ENCODE measurements around the gene OR8D4.
"Not testable (repeated sequence)": the region's sequence is repeated elsewhere in the genome, so short reads cannot be mapped to it uniquely, and the experiment has no call there.

OR8D4 gene

DNA sequence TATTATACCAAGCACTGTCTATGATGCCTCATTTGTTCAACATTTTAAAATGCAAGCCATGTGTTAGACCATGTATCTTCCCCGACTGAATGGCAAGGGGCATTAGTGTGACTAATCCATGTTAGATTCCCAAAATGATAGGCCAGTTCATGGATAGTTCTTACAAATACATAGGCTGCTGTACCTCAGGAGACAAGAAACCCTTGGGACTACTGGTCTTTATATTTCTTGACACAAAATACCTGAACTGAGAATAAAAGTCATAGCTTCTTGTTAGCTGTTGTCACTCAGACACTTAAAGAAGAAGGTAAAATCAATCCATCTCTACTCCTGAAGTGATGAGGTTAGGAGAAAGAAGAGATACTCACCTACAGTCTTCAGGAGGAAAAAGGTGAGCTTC, at the start of gene OR8D4:
Gene OR8D4 (plus strand): TSS at position 301 of the 400 bp plus-strand sequence. CDS start 4,265 bp downstream, outside the sequence.
- H3K9me3 ChIP-seq (ENCODE audit: control insufficient read depth in 1 of 2, low read length in 2 of 2): no peaks in the 10 kb centered on the region
- no peaks in the 10 kb centered on the region for H3K27me3 ChIP-seq (ENCODE audit: low read depth, low read length)
- no peak within 1 kb of the TSS for H3K4me3 ChIP-seq (ENCODE audit: low read depth in 1 of 2, low read length in 2 of 2)
- no peaks in the 10 kb centered on the region for H3K4me1 ChIP-seq (ENCODE audit: control insufficient read depth in 1 of 2, insufficient read depth in 2 of 2, low read length in 2 of 2)
- H3K27ac ChIP-seq (ENCODE audit: low read length): no peak within 1 kb of the TSS
- no peaks in the 10 kb centered on the region for H3K36me3 ChIP-seq (ENCODE audit: control insufficient read depth in 1 of 2, insufficient read depth in 2 of 2, low read length in 2 of 2)

GRCh38 chr11:123852321-123852720, 49.6 kb upstream of the OR8D4 start:
- Histone ChIP-seq H3K36me3 (ENCODE audit: control insufficient read depth in 1 of 2, insufficient read depth in 2 of 2, low read length in 2 of 2) (no peaks in the 10 kb centered on the region), H3K27me3 (ENCODE audit: low read depth, low read length) (no peaks in the 10 kb centered on the region), H3K4me1 (ENCODE audit: control insufficient read depth in 1 of 2, insufficient read depth in 2 of 2, low read length in 2 of 2) (no peaks in the 10 kb centered on the region), H3K27ac (ENCODE audit: low read length) (no peak overlapping the region), H3K4me3 (ENCODE audit: low read depth in 1 of 2, low read length in 2 of 2) (no peak overlapping the region), H3K9me3 (ENCODE audit: control insufficient read depth in 1 of 2, low read length in 2 of 2) (no peaks in the 10 kb centered on the region)

GRCh38 chr11:123853038-123853437, 48.9 kb upstream of the OR8D4 start:
- no peaks in the 10 kb centered on the region for H3K4me1 ChIP-seq (ENCODE audit: control insufficient read depth in 1 of 2, insufficient read depth in 2 of 2, low read length in 2 of 2)
- H3K36me3 ChIP-seq (ENCODE audit: control insufficient read depth in 1 of 2, insufficient read depth in 2 of 2, low read length in 2 of 2): no peaks in the 10 kb centered on the region
- H3K9me3 ChIP-seq (ENCODE audit: control insufficient read depth in 1 of 2, low read length in 2 of 2): no peaks in the 10 kb centered on the region
- no peak overlapping the region for H3K4me3 ChIP-seq (ENCODE audit: low read depth in 1 of 2, low read length in 2 of 2)
- H3K27me3 ChIP-seq (ENCODE audit: low read depth, low read length): no peaks in the 10 kb centered on the region
- H3K27ac ChIP-seq (ENCODE audit: low read length): no peak overlapping the region

GRCh38 chr11:123856444-123856843, 45.5 kb upstream of the OR8D4 start:
- H3K9me3 ChIP-seq (ENCODE audit: control insufficient read depth in 1 of 2, low read length in 2 of 2): no peaks in the 10 kb centered on the region
- no peaks in the 10 kb centered on the region for H3K27me3 ChIP-seq (ENCODE audit: low read depth, low read length)
- H3K4me1 ChIP-seq (ENCODE audit: control insufficient read depth in 1 of 2, insufficient read depth in 2 of 2, low read length in 2 of 2): no peaks in the 10 kb centered on the region
- no peak overlapping the region for H3K4me3 ChIP-seq (ENCODE audit: low read depth in 1 of 2, low read length in 2 of 2)
- no peaks in the 10 kb centered on the region for H3K36me3 ChIP-seq (ENCODE audit: control insufficient read depth in 1 of 2, insufficient read depth in 2 of 2, low read length in 2 of 2)
- H3K27ac ChIP-seq (ENCODE audit: low read length): no peak overlapping the region

DNA sequence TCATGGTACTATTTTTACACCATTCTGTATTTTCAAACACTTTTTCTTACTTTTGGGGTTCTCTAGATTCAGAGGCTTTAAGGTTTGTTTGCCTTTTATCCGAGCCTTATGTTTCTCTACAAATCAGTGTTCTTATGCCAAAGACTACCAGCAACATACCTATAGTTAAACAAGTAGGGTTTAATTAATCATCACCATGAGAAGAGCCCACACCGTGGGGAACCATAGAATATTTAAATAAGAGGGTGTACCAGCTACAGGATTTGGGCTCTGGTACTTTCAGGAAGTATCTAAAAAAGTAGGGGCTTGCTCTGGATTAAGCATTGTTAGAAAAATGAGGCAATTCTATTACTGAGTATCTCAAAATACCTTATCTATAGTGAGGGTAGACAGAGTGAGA, 42.2 kb upstream of the OR8D4 start:
- H3K9me3 ChIP-seq (ENCODE audit: control insufficient read depth in 1 of 2, low read length in 2 of 2): no peaks in the 10 kb centered on the region
- H3K27me3 ChIP-seq (ENCODE audit: low read depth, low read length): no peaks in the 10 kb centered on the region
- no peaks in the 10 kb centered on the region for H3K4me1 ChIP-seq (ENCODE audit: control insufficient read depth in 1 of 2, insufficient read depth in 2 of 2, low read length in 2 of 2)
- no peak overlapping the region for H3K4me3 ChIP-seq (ENCODE audit: low read depth in 1 of 2, low read length in 2 of 2)
- no peak overlapping the region for H3K27ac ChIP-seq (ENCODE audit: low read length)
- no peaks in the 10 kb centered on the region for H3K36me3 ChIP-seq (ENCODE audit: control insufficient read depth in 1 of 2, insufficient read depth in 2 of 2, low read length in 2 of 2)

DNA sequence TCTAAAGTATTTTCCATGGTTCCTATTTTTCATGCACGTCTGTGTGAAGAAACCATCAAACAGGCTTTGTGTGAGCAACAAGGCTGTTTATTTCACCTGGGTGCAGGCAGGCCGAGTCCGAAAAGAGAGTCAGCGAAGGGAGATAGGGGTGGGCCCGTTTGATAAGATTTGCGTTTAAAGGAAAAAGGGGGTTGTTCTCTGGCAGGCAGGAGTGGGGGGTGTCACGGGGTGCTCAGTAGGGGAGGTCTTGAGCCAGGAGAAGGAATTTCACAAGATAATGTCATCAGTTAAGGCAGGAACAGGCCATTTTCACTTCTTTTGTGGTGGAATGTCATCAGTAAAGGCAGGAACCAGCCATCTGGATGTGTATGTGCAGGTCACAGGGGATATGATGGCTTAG, 36.7 kb upstream of the OR8D4 start:
- not testable (repeated sequence) for H3K4me3 ChIP-seq (ENCODE audit: low read depth in 1 of 2, low read length in 2 of 2); H3K27me3 ChIP-seq (ENCODE audit: low read depth, low read length); H3K36me3 ChIP-seq (ENCODE audit: control insufficient read depth in 1 of 2, insufficient read depth in 2 of 2, low read length in 2 of 2)

DNA sequence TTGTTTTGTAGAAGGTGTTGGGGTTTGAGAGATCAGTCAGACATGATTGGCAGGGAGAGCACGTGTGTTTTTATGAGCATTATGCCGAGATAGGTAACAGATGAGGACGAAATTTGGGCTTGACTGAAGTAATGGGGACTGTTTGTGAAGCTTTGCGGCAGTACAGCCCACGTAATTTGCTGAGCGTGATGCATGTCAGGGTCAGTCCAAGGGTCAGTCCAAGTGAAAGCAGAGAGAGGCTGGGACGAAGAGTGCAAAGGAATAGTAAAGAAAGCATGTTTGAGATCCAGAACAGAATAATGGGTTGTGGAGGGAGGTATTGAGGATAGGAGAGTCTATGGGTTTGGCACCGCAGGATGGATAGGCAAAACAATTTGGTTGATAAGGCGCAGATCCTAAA, 34.2 kb upstream of the OR8D4 start:
- not testable (repeated sequence) for H3K9me3 ChIP-seq (ENCODE audit: control insufficient read depth in 1 of 2, low read length in 2 of 2); H3K4me1 ChIP-seq (ENCODE audit: control insufficient read depth in 1 of 2, insufficient read depth in 2 of 2, low read length in 2 of 2); H3K27ac ChIP-seq (ENCODE audit: low read length); H3K36me3 ChIP-seq (ENCODE audit: control insufficient read depth in 1 of 2, insufficient read depth in 2 of 2, low read length in 2 of 2); H3K27me3 ChIP-seq (ENCODE audit: low read depth, low read length); H3K4me3 ChIP-seq (ENCODE audit: low read depth in 1 of 2, low read length in 2 of 2)

More for the DNA sequence above, 36.7 kb upstream of the OR8D4 start:
- H3K9me3 ChIP-seq (ENCODE audit: control insufficient read depth in 1 of 2, low read length in 2 of 2); H3K4me1 ChIP-seq (ENCODE audit: control insufficient read depth in 1 of 2, insufficient read depth in 2 of 2, low read length in 2 of 2); H3K27ac ChIP-seq (ENCODE audit: low read length): not testable (repeated sequence)

DNA sequence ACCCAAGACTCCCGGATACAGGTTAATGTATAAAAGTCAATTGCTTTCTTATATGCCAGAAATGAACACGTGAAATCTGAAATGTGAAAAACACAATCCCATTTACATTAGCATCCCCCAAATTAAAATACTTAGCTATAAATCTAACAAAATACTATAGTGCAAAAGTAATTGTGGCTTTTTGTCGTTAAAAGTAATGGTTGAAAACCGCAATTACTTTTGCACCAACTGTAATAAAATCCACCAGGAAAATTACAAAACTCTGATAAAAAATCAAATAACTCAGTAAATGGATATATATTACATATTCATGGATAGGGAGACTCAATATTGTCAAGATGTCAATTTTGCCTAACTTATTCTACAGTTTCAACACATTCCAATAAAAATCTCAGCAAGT, 21.1 kb upstream of the OR8D4 start:
- Histone ChIP-seq H3K4me3 (ENCODE audit: low read depth in 1 of 2, low read length in 2 of 2) (no peak overlapping the region), H3K27ac (ENCODE audit: low read length) (no peak overlapping the region), H3K9me3 (ENCODE audit: control insufficient read depth in 1 of 2, low read length in 2 of 2) (no peaks in the 10 kb centered on the region), H3K36me3 (ENCODE audit: control insufficient read depth in 1 of 2, insufficient read depth in 2 of 2, low read length in 2 of 2) (no peaks in the 10 kb centered on the region), H3K27me3 (ENCODE audit: low read depth, low read length) (no peaks in the 10 kb centered on the region), H3K4me1 (ENCODE audit: control insufficient read depth in 1 of 2, insufficient read depth in 2 of 2, low read length in 2 of 2) (no peaks in the 10 kb centered on the region)

- Histone ChIP-seq H3K4me3 (ENCODE audit: low read depth in 1 of 2, low read length in 2 of 2) (no peak within 1 kb of the TSS), H3K27ac (ENCODE audit: low read length) (no peak within 1 kb of the TSS), H3K9me3 (ENCODE audit: control insufficient read depth in 1 of 2, low read length in 2 of 2) (no peaks in the 10 kb centered on the region), H3K36me3 (ENCODE audit: control insufficient read depth in 1 of 2, insufficient read depth in 2 of 2, low read length in 2 of 2) (no peaks in the 10 kb centered on the region), H3K4me1 (ENCODE audit: control insufficient read depth in 1 of 2, insufficient read depth in 2 of 2, low read length in 2 of 2) (no peaks in the 10 kb centered on the region), H3K27me3 (ENCODE audit: low read depth, low read length) (no peaks in the 10 kb centered on the region)
Measured at GRCh38 chr11:123885570-123885969, 16.4 kb upstream of the OR8D4 start, which contains the start of gene TMEM225. TMEM225 (minus strand) TSS chr11:123885670; CDS start chr11:123885425, 245 bp downstream.

- no peak overlapping the region for H3K27ac ChIP-seq (ENCODE audit: low read length)
Measured at GRCh38 chr11:123892031-123892430, 9.9 kb upstream of the OR8D4 start.

GRCh38 chr11:123899792-123900191, 2.2 kb upstream of the OR8D4 start:
- no peaks in the 10 kb centered on the region for H3K36me3 ChIP-seq (ENCODE audit: control insufficient read depth in 1 of 2, insufficient read depth in 2 of 2, low read length in 2 of 2)
- no peaks in the 10 kb centered on the region for H3K27me3 ChIP-seq (ENCODE audit: low read depth, low read length)
- H3K4me3 ChIP-seq (ENCODE audit: low read depth in 1 of 2, low read length in 2 of 2): no peak overlapping the region
- H3K27ac ChIP-seq (ENCODE audit: low read length): no peak overlapping the region
- no peaks in the 10 kb centered on the region for H3K9me3 ChIP-seq (ENCODE audit: control insufficient read depth in 1 of 2, low read length in 2 of 2)
- H3K4me1 ChIP-seq (ENCODE audit: control insufficient read depth in 1 of 2, insufficient read depth in 2 of 2, low read length in 2 of 2): no peaks in the 10 kb centered on the region

More at GRCh38 chr11:123892031-123892430, 9.9 kb upstream of the OR8D4 start:
- Histone ChIP-seq H3K4me3 (ENCODE audit: low read depth in 1 of 2, low read length in 2 of 2) (no peak overlapping the region), H3K9me3 (ENCODE audit: control insufficient read depth in 1 of 2, low read length in 2 of 2) (no peaks in the 10 kb centered on the region), H3K4me1 (ENCODE audit: control insufficient read depth in 1 of 2, insufficient read depth in 2 of 2, low read length in 2 of 2) (no peaks in the 10 kb centered on the region), H3K36me3 (ENCODE audit: control insufficient read depth in 1 of 2, insufficient read depth in 2 of 2, low read length in 2 of 2) (no peaks in the 10 kb centered on the region), H3K27me3 (ENCODE audit: low read depth, low read length) (no peaks in the 10 kb centered on the region)

DNA sequence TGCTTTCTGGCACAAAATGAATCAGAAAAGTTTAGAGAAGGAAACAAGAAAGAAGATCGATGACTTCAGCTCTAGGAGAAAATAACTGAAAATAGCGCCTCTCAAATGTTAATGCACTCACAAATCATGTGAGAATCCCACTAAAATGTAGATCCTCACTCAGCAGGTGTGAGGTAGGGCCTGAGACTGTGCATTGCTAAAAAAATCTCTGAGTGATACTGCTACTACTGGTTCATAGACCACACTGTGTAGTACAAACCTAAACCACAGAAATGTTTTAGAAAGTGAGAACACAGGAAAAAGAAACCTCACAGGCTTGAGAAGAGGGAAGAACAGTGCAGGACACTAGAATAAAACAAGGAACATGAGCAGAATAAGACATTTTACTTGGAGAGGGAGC, 2.0 kb downstream of the OR8D4 start:
- Histone ChIP-seq H3K4me1 (ENCODE audit: control insufficient read depth in 1 of 2, insufficient read depth in 2 of 2, low read length in 2 of 2) (no peaks in the 10 kb centered on the region), H3K36me3 (ENCODE audit: control insufficient read depth in 1 of 2, insufficient read depth in 2 of 2, low read length in 2 of 2) (no peaks in the 10 kb centered on the region), H3K4me3 (ENCODE audit: low read depth in 1 of 2, low read length in 2 of 2) (no peak overlapping the region), H3K27me3 (ENCODE audit: low read depth, low read length) (no peaks in the 10 kb centered on the region), H3K9me3 (ENCODE audit: control insufficient read depth in 1 of 2, low read length in 2 of 2) (no peaks in the 10 kb centered on the region), H3K27ac (ENCODE audit: low read length) (no peak overlapping the region)

Measured in muscle layer of duodenum (tissue), 2 donors.